Ovary (tissue), 3 donors: ENCODE data around the gene KCNMB3.

Source experiments
- EP300 ChIP-seq: sonication (generic); formaldehyde crosslinking; IDR thresholded peaks from one replicate; pipeline ENCODE4 v1.6.1; 2017; ENCODE audit warnings: antibody characterized with exemption
- TF ChIP-seq, protein P1 (sequence below), 3 donors: fragments of 450-650 bp in 2 of 3; fragments of 200-600 bp in 1 of 3; IDR thresholded peaks; one replicate each; pipeline versions ENCODE4 v1.5.1 to v1.8.0; 2016 to 2022; ENCODE audit warnings: antibody characterized with exemption in 3 of 3, mild to moderate bottlenecking in 1 of 3
- donor health status: DM: no; HTN: no; CAD: no.

DNA sequence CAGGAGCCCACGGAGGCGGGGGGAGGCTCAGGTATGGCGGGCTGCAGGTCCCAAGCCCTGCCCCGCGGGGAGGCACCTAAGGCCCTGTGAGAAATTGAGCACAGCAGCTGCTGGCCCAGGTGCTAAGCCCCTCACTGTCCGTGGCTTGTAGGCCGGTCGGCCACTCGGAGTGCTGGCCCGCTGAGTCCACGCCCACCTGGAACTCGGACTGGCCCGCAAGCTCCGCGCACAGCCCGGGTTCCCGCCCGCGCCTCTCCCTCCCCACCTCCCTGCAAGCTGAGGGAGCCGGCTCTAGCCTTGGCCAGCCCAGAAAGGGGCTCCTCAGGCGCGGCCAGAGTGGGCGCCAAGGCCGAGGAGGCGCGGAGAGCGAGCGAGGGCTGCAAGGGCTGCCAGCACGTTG, 12.2 kb upstream of the KCNMB3 start:
- TF ChIP-seq, protein P1, sequence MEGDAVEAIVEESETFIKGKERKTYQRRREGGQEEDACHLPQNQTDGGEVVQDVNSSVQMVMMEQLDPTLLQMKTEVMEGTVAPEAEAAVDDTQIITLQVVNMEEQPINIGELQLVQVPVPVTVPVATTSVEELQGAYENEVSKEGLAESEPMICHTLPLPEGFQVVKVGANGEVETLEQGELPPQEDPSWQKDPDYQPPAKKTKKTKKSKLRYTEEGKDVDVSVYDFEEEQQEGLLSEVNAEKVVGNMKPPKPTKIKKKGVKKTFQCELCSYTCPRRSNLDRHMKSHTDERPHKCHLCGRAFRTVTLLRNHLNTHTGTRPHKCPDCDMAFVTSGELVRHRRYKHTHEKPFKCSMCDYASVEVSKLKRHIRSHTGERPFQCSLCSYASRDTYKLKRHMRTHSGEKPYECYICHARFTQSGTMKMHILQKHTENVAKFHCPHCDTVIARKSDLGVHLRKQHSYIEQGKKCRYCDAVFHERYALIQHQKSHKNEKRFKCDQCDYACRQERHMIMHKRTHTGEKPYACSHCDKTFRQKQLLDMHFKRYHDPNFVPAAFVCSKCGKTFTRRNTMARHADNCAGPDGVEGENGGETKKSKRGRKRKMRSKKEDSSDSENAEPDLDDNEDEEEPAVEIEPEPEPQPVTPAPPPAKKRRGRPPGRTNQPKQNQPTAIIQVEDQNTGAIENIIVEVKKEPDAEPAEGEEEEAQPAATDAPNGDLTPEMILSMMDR (IDR thresholded peaks at IDR 0.05), result no peak
- TF ChIP-seq EP300, result no peak
